K562 (cell line): ENCODE results near the gene LRCOL1.

ENCODE experiments used
- CTCF ChIP-seq, 3 experiments: IDR thresholded peaks in 2 of 3; conservative IDR thresholded peaks in 1 of 3; 2 replicates each; pipeline ENCODE4 v1.5.1; 2011 to 2012; ENCODE audit warnings: low read length in 3 of 3, mild to moderate bottlenecking in 3 of 3, control low read depth in 2 of 3, improper control_type of control experiment in 1 of 3, inconsistent platforms in 1 of 3, low read depth in 1 of 3, mixed read lengths in 1 of 3, moderate library complexity in 1 of 3; ENCODE audit not compliant: insufficient read depth in 2 of 3
- HNRNPH1 ChIP-seq: fragments of 200-400 bp; formaldehyde crosslinking; optimal IDR thresholded peaks from 2 replicates; pipeline ENCODE3; 2017; ENCODE audit warnings: low read depth, mild to moderate bottlenecking, low read length, moderate library complexity
- KDM4B ChIP-seq, 2 experiments: fragments of 450-650 bp in 1 of 2; sonication (generic) in 1 of 2; IDR thresholded peaks; 2 replicates each; pipeline ENCODE4 v1.6.1; 2016 to 2017; ENCODE audit warnings: borderline replicate concordance in 2 of 2, antibody characterized with exemption in 1 of 2, low read depth in 1 of 2, mild to moderate bottlenecking in 1 of 2
- KLF13 ChIP-seq: fragments of 450-650 bp; IDR thresholded peaks from 2 replicates; pipeline ENCODE4 v1.6.1; 2016; ENCODE audit warnings: missing genetic modification characterization, low read depth, mild to moderate bottlenecking, missing compliant biosample characterization, moderate library complexity, borderline replicate concordance
- SAP30 ChIP-seq: fragments of 200-600 bp; sonication (generic); IDR thresholded peaks from 2 replicates; pipeline ENCODE4 v1.6.1; 2012; ENCODE audit warnings: borderline replicate concordance, low read depth, mild to moderate bottlenecking, moderate library complexity, low read length, control low read depth, inconsistent platforms; ENCODE audit not compliant: insufficient read depth, poor library complexity, severe bottlenecking
- SMC3 ChIP-seq: conservative IDR thresholded peaks from 2 replicates; pipeline ENCODE4 v1.6.1; 2011; ENCODE audit warnings: low read depth, low read length, improper control_type of control experiment; ENCODE audit not compliant: insufficient read depth
- ZBTB1 ChIP-seq: sonication (generic); formaldehyde crosslinking; IDR thresholded peaks from 2 replicates; pipeline ENCODE4 v1.8.1; 2023; ENCODE audit warnings: missing genetic modification reagents, low read depth, mild to moderate bottlenecking, borderline replicate concordance
- ZBTB7A ChIP-seq: IDR thresholded peaks from 2 replicates; pipeline ENCODE4 v1.6.1; 2011; ENCODE audit warnings: low read depth, mild to moderate bottlenecking, low read length, moderate library complexity, borderline replicate concordance; ENCODE audit not compliant: control insufficient read depth
- ZNF274 ChIP-seq: IDR thresholded peaks from 2 replicates; pipeline ENCODE4 v1.6.1; 2011; ENCODE audit warnings: low read depth, mild to moderate bottlenecking, low read length, moderate library complexity, borderline replicate concordance
- ZNF354B ChIP-seq: fragments of 250-450 bp; sonication (Bioruptor Pico); IDR thresholded peaks from 2 replicates; pipeline ENCODE4 v1.4.0; 2020

- TF ChIP-seq SMC3 (no peak), HNRNPH1 (no peak), KDM4B (IDR thresholded peaks at IDR 0.05; ENCODE audit: borderline replicate concordance in 2 of 2, low read depth in 1 of 2) (no peak), ZNF354B (CRISPR knock-in tag) (no peak), ZBTB7A (no peak), SAP30 (no peak), ZBTB1 (no peak), CTCF (IDR thresholded peaks at IDR 0.05 in 2 of 3, conservative IDR thresholded peaks at IDR 0.05 in 1 of 3; ENCODE audit: insufficient read depth in 2 of 3, low read depth in 1 of 3, low read length in 3 of 3) (no peak), ZNF274 (no peak), KLF13 (tag) (no peak)
These were observed 27.4 kb upstream of the LRCOL1 start for GRCh38 chr12:132637811-132638210.
